M059J (cell line): Measurements from ENCODE around the gene ALDH5A1. TPM values are rescaled to one million over a fixed set of nuclear protein-coding genes. Genes with fewer than 3 reads are reported as not detected.

Experiments
- DNase-seq: peaks from one replicate; pipeline ENCODE4 v3.0.0-alpha.2; 2012; ENCODE audit warnings: low read depth
- total RNA-seq: library from RNA; depleted of rRNA; stranded (reverse); fragments of >200 nt; shearing (Covaris generic); gene quantifications from 2 replicates; pipeline ENCODE4 v1.2.3, GENCODE V29; 2014; rRNA removed

The ALDH5A1 gene
- total RNA-seq, 1 experiment from 2014 or later, result 3.0 TPM

DNA sequence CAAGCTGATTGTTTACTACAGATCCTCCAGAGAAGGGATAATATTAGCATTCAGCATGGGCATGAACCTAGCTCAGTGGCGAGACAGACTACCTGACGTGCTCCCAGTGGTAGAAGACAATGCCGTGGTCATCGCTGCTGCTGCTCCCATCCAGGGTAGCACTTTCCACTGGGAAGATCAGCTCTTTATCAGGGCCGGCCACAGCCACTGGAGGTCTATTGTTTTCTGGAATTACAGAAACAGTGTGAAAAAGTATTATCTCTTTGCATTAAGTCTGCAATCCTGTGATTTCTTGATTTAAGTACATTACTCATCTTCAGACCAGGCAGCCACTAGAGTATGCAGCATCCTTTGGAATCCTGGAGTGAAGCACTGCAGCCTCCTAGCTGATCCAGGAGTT lies 75.0 kb downstream of the ALDH5A1 start:
- no peak for DNase-seq

DNA sequence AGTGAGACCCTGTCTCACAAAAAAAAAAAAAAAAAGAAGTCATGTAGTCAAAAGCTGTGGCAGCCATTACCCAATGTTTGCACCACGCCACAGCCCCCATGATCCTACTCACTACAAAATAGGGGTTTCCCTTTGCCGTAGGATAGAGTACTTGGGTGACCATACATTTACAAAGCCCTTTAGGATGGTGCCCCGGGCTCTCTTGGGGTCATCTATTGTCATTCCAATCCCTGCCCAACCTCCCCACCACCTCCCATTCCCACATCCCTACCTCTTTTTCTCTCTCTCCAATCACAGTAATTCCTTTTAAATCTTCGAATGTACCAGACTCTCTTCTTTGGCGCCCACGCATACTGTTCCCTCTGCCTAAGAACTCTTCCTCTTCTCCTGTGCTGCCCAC lies 76.6 kb downstream of the ALDH5A1 start:
- no peak for DNase-seq

DNA sequence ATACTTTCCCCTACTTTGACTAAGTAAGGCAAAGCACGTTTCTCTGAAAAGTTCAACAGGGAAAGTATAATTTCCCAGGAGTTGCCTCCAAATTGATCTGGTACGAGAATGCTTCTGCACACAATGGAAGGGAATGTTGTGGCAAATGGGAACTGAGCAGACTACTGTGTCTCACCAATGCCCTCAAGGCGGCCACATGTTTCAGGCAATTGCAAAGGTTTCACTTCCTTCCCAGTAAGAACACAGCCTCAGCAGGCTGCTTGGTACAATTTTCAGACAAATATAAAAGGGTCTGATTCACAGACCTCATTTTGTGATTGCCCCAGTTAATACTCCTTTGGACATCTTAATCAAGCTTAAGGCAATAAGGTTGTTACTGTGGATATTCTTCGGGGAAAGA lies 80.0 kb downstream of the ALDH5A1 start:
- DNase-seq, result peak; percentile 61

DNA sequence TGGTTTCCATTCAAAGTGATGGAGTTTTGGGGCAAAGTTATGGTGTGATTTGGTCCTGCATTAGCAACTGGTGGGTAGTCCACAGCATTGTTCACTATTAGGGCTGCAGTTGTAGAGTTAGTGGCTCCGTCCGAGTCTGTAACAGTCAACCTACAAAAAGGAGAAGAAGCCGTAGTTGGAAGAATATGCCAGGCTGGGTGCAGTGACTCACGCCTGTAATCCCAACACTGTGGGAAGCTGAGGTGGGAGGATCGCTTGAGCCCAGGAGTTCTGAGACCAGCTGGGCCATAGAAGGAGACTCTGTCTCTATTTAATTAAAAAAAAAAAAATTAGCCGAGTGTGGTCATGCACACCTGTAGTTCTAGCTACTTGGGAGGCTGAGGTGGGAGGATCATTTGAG lies 81.7 kb downstream of the ALDH5A1 start:
- peak; percentile 12 for DNase-seq

DNA sequence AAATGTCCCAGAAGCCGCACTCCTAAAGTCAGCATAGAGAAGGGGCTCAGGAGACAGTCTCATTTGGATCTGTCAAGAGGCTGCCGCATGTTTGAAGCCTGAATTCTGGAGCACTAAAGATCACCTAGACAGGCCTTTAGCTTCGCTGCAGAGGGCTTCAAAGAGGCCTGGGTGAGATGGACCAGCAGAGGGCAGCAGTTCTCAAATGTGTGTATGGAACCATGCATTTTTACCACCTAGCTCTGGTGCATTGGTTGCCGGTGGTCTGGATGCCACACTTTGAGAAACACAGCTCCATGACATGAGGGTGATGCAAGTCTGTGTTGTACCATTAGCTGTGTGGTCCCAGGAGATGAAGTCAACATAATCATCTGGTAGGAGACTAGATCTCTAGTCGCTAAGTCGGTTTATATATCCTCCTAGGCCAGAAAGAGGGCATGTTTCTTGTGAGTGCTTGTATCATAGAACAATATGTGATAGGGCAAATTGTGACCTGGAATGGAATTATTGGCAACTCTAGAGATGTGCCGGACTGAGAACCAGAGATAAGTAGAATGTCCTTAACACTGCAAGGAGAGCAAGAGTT lies 86.4 kb downstream of the ALDH5A1 start:
- DNase-seq, result peak; percentile 73

DNA sequence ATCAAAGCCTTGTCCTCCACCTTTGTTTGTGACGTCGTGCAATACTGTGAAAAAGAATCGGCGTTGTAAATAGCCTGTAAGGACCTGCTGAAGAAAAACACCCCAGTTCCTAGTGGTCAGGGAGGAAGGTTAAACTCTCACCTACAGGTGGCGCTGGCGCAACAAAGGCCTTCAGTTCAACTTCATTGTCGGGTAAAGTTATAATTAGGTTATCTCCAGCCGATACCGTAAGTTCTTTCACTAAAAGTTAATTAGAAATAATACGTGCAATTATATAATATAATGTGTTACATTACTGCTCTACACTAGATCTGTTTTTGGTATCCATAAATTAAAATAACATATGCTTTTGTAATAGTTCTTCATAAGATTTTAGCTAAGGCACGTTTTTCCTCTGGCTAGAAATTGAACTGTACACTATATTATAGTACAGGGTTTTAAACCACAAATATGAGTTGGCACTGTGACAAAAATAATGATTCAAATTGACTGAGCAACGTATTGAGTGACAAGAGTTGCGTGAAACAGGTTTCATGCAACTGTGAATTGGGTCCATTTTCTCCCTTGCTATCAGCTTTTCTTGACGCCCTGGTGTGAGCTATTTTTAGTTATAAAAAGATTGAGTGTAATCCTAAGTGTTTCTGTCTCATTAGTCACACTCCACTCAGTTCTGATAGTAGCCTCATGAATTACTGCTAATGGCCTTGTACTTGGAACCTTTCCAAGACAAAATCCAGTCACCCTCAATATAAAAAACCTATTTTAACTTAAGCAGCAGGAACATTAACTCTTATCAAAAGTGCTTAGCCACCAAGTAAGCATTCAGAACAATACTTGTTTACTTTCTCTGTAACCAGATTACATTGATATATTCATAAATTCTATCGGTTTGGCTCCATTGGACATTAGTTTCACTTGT lies 89.0 kb downstream of the ALDH5A1 start:
- peak; percentile 74 for DNase-seq

DNA sequence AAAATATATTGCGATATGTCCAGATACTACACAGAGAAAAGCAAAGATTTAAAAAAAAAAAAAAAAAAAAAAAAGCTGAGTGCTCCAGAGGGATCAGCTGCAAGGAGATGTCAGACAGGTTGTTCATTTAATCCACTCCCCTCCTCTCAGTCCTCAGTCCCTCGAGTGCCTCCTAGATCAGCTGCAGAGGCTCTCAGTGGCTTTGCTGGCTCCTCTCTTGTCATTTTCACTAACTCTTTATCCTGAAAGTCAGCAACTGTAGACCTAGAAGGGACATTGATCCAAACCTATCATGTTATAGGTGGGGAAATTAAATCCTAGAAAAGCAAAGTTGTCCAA lies 89.6 kb downstream of the ALDH5A1 start:
- DNase-seq, result no peak

Other genes starting within 250 kb of the ALDH5A1 start
- gene DCDC2, start 136.9 kb upstream of the ALDH5A1 start, total RNA-seq, result 0.10 and 0.20 TPM in 2 replicates
- gene MRS2, start 92.0 kb upstream of the ALDH5A1 start, total RNA-seq, result 44.8 and 57.8 TPM in 2 replicates
- 0.22 TPM in 1 of 2 replicates, not detected in the other for gene GPLD1, start 5.4 kb upstream of the ALDH5A1 start, total RNA-seq
- gene KIAA0319, start 151.2 kb downstream of the ALDH5A1 start, total RNA-seq, result 0.02 and 0.07 TPM in 2 replicates
- 29.0 and 51.6 TPM in 2 replicates for gene TDP2, start 171.9 kb downstream of the ALDH5A1 start, total RNA-seq
- gene ACOT13, start 172.1 kb downstream of the ALDH5A1 start, total RNA-seq, result 12.0 and 23.1 TPM in 2 replicates
- gene C6orf62, start 224.2 kb downstream of the ALDH5A1 start, total RNA-seq, result 181 and 379 TPM in 2 replicates